WTC11 (cell line): ENCODE results near the gene COPZ1. TPM values are rescaled to one million over a fixed set of nuclear protein-coding genes. Genes with fewer than 3 reads are reported as not detected.
A peak's percentile ranks its signal among the peaks of the same experiment; 100 is the strongest.

ENCODE experiments used
- ATAC-seq: fragments of 200-7000 bp; cut with Tn5 transposase; 2 replicates; pipeline ENCODE4 v1.10.0; 2021; ENCODE audit warnings: mild to moderate bottlenecking, moderate library complexity
- CTCF ChIA-PET: fragments of 300-600 bp; sonication (Branson Sonifier 250); formaldehyde crosslinking; loops from one replicate; lab custom pipeline; 2021; ENCODE audit warnings: antibody characterized with exemption; lab: Charles Lee
- POLR2A ChIA-PET: fragments of 350-600 bp; sonication (Branson Sonifier 250); formaldehyde crosslinking; loops from one replicate; lab custom pipeline; 2021; ENCODE audit warnings: antibody characterized with exemption; lab: Charles Lee
- DNase-seq: peaks from one replicate; pipeline ENCODE4 v3.0.0; 2021; ENCODE audit warnings: low spot score
- H3K27ac Mint-ChIP-seq: 2 replicates; pipeline ENCODE4 v1.8.0; 2021; ENCODE audit warnings: mixed read lengths
- H3K27me3 Mint-ChIP-seq: 2 replicates; pipeline ENCODE4 v1.8.0; 2021; ENCODE audit warnings: low read depth, mild to moderate bottlenecking, moderate library complexity, mixed read lengths
- H3K36me3 Mint-ChIP-seq: 2 replicates; pipeline ENCODE4 v1.8.0; 2021; ENCODE audit warnings: mixed read lengths
- H3K4me1 Mint-ChIP-seq: 2 replicates; pipeline ENCODE4 v1.8.0; 2022; ENCODE audit warnings: mixed read lengths
- H3K4me3 Mint-ChIP-seq: 2 replicates; pipeline ENCODE4 v1.8.0; 2021; ENCODE audit warnings: mild to moderate bottlenecking, moderate library complexity, mixed read lengths
- H3K9me3 Mint-ChIP-seq: 2 replicates; pipeline ENCODE4 v1.8.0; 2021; ENCODE audit warnings: mixed read lengths
- CREB1 ChIP-seq: sonication (generic); formaldehyde crosslinking; IDR thresholded peaks from 2 replicates; pipeline ENCODE4 v1.8.0; 2023; ENCODE audit warnings: mild to moderate bottlenecking, missing genetic modification reagents
- CREM ChIP-seq: sonication (generic); formaldehyde crosslinking; IDR thresholded peaks from 2 replicates; pipeline ENCODE4 v1.8.1; 2022; ENCODE audit warnings: mild to moderate bottlenecking, missing genetic modification reagents, moderate library complexity
- FOXP1 ChIP-seq: sonication (generic); formaldehyde crosslinking; IDR thresholded peaks from 2 replicates; pipeline ENCODE4 v1.8.0; 2022; ENCODE audit warnings: missing genetic modification reagents, mild to moderate bottlenecking, moderate library complexity, borderline replicate concordance
- GABPB1 ChIP-seq: sonication (generic); formaldehyde crosslinking; IDR thresholded peaks from 2 replicates; pipeline ENCODE4 v1.8.1; 2023; ENCODE audit warnings: mild to moderate bottlenecking, missing genetic modification reagents
- NFE2L1 ChIP-seq: sonication (generic); formaldehyde crosslinking; IDR thresholded peaks from 2 replicates; pipeline ENCODE4 v1.8.1; 2023; ENCODE audit warnings: missing genetic modification reagents
- NR2C2 ChIP-seq: sonication (generic); formaldehyde crosslinking; IDR thresholded peaks from 2 replicates; pipeline ENCODE4 v1.8.0; 2022; ENCODE audit warnings: mild to moderate bottlenecking, missing genetic modification reagents
- RORB ChIP-seq: fragments of 250-450 bp; sonication (Bioruptor Pico); IDR thresholded peaks from 2 replicates; pipeline ENCODE4 v1.9.0; 2021; ENCODE audit warnings: mild to moderate bottlenecking
- ZBTB21 ChIP-seq: sonication (generic); formaldehyde crosslinking; IDR thresholded peaks from 2 replicates; pipeline ENCODE4 v1.8.1; 2023; ENCODE audit warnings: mild to moderate bottlenecking, missing genetic modification reagents, borderline replicate concordance
- ZNF219 ChIP-seq: sonication (generic); formaldehyde crosslinking; IDR thresholded peaks from 2 replicates; pipeline ENCODE4 v1.8.0; 2023; ENCODE audit warnings: missing genetic modification reagents, mild to moderate bottlenecking, borderline replicate concordance
- ZNF416 ChIP-seq: fragments of 250-450 bp; sonication (Bioruptor Pico); IDR thresholded peaks from 2 replicates; pipeline ENCODE4 v1.9.0; 2021; ENCODE audit warnings: mild to moderate bottlenecking, inconsistent platforms
- ZNF671 ChIP-seq: fragments of 250-450 bp; sonication (Bioruptor Pico); IDR thresholded peaks from 2 replicates; pipeline ENCODE4 v1.8.0; 2021; ENCODE audit warnings: mild to moderate bottlenecking
- total RNA-seq: library from RNA; stranded (reverse); gene quantifications from 3 replicates; pipeline ENCODE4 v1.2.3, GENCODE V29; 2021
- TF ChIP-seq, protein P1 (sequence below): sonication (generic); formaldehyde crosslinking; IDR thresholded peaks from 2 replicates; pipeline ENCODE4 v1.8.0; 2022; ENCODE audit warnings: missing genetic modification reagents
- TF ChIP-seq, protein P2 (sequence below): fragments of 250-450 bp; sonication (Bioruptor Pico); IDR thresholded peaks from 2 replicates; pipeline ENCODE4 v1.9.0; 2021; ENCODE audit warnings: moderate library complexity, mild to moderate bottlenecking, inconsistent platforms, borderline replicate concordance
- TF ChIP-seq, protein P3 (sequence below): sonication (generic); formaldehyde crosslinking; IDR thresholded peaks from 2 replicates; pipeline ENCODE4 v1.8.0; 2022; ENCODE audit warnings: mild to moderate bottlenecking, missing genetic modification reagents
- TF ChIP-seq, protein P4 (sequence below): sonication (generic); formaldehyde crosslinking; IDR thresholded peaks from 2 replicates; pipeline ENCODE4 v1.8.1; 2022; ENCODE audit warnings: mild to moderate bottlenecking, moderate library complexity, missing genetic modification reagents
- TF ChIP-seq, protein P5 (sequence below): sonication (generic); formaldehyde crosslinking; IDR thresholded peaks from 2 replicates; pipeline ENCODE4 v1.8.1; 2023; ENCODE audit warnings: mild to moderate bottlenecking, missing genetic modification reagents

COPZ1 gene
- total RNA-seq, 1 experiment from 2014 or later, result 98.2 TPM

DNA sequence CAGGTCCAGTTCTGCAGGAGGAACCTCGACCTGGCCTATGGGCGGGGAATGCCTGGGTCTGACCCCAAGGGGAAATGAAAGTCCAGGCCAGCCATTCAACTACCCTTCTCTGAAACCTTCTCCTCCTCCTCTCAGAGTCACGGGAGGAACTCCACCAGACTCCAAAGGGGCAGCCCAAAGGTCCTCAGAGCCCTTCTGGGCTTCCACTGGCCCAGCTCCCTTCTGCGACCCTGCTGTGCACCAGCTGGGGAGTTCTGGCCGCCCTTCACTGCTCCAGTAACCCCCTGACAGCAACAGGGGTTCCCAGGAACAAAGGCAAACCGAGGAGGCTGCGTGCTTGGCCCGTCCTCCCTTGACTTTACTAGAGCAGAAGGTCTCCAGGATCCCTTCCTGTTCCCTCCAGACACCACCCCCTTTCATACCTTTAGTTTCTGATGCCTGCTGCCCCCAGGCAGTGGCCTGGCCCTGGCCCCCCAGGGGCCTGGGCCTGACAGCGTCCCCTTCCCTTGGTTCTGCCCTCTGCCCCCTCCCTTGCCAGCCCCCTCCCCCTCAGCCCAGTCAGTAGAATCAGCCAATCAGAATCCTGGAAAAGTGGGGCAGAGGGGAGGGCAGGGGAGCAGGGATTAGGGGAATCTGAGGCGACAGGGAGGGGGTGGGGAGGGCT, 60.5 kb downstream of the COPZ1 start (continued):
- TF ChIP-seq, protein P1, sequence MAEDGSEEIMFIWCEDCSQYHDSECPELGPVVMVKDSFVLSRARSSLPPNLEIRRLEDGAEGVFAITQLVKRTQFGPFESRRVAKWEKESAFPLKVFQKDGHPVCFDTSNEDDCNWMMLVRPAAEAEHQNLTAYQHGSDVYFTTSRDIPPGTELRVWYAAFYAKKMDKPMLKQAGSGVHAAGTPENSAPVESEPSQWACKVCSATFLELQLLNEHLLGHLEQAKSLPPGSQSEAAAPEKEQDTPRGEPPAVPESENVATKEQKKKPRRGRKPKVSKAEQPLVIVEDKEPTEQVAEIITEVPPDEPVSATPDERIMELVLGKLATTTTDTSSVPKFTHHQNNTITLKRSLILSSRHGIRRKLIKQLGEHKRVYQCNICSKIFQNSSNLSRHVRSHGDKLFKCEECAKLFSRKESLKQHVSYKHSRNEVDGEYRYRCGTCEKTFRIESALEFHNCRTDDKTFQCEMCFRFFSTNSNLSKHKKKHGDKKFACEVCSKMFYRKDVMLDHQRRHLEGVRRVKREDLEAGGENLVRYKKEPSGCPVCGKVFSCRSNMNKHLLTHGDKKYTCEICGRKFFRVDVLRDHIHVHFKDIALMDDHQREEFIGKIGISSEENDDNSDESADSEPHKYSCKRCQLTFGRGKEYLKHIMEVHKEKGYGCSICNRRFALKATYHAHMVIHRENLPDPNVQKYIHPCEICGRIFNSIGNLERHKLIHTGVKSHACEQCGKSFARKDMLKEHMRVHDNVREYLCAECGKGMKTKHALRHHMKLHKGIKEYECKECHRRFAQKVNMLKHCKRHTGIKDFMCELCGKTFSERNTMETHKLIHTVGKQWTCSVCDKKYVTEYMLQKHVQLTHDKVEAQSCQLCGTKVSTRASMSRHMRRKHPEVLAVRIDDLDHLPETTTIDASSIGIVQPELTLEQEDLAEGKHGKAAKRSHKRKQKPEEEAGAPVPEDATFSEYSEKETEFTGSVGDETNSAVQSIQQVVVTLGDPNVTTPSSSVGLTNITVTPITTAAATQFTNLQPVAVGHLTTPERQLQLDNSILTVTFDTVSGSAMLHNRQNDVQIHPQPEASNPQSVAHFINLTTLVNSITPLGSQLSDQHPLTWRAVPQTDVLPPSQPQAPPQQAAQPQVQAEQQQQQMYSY (CRISPR knock-in tag), result no peak
- TF ChIP-seq, protein P2, sequence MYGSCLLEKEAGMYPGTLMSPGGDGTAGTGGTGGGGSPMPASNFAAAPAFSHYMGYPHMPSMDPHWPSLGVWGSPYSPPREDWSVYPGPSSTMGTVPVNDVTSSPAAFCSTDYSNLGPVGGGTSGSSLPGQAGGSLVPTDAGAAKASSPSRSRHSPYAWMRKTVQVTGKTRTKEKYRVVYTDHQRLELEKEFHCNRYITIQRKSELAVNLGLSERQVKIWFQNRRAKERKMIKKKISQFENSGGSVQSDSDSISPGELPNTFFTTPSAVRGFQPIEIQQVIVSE (CRISPR knock-in tag), result no peak
- TF ChIP-seq RORB (CRISPR knock-in tag) (no peak), NFE2L1 (no peak)

DNA sequence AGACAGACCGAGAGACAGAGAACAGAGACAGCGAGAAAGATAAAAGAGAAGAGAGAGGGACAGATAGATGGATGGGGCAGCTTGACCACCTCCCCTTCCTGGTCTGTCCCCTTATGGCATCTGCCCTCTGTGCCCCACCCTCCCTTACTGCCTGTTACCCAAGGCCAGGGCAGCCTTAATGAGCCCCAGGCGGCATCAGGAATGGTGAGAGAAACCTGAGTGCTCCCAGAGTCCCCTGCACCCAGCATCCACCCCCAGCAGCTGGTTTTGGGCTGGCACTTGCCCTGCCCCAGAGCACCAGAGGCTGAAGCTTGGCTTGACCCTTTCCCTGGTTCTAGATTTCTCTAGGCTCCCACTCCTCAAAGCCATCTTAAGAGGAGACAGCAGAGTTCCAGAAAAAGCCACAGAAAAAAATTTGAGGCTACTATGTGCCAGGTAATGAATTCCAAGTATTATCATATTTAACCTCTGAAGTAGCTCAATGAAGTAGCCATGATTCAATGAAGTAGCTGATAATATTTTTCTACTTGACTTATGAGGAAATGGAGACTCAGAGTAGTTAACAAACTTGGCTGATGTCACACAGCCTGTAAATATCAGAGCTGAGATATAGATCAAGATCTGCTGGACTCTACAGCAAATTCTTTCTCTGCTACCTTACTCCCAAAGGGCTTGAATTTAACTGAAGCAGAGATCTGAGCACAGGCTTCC, 61.6 kb downstream of the COPZ1 start:
- ATAC-seq, result no peak
- POLR2A ChIA-PET, result no interaction called here
- Mint-ChIP-seq H3K4me1 (peaks cover 65% of the 10 kb centered on the region), H3K27ac (peak overlapping the region; percentile 65; the same call in 1 of the 2 replicates), H3K27me3 (peaks cover under 1% of the 10 kb centered on the region; the same call in 1 of the 2 replicates), H3K4me3 (peak overlapping the region; percentile 27), H3K9me3 (no peaks in the 10 kb centered on the region), H3K36me3 (peaks cover 9% of the 10 kb centered on the region)
- DNase-seq, result no peak
- CTCF ChIA-PET, result interaction anchor here (0.6 to 4.3 kb wide), 8 partner anchors 8 to 135 kb away, joined by 3 to 67 read pairs (median 5); partner anchors contain the start of gene COPZ1
- TF ChIP-seq ZNF671 (no peak), CREB1 (CRISPR knock-in tag) (no peak), ZNF219 (CRISPR knock-in tag) (no peak)

DNA sequence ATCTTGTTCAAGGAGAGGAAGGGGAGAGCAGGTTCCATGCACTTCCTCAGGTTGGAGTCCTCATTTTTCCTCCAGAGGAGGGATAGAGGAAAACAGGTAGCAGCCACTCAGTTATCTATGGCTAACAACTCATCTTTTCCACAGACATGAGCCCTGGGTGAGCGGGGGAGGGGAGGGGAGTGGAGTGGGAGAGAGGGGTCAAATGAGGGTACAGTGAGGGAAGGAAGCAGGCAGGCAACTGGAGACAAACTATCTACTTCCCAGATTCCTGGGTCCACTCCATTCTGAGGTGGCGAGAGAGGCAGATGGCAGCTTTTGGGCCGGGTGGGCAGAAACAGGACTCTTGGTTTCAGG, 62.2 kb downstream of the COPZ1 start:
- H3K4me1 Mint-ChIP-seq, result peaks cover 70% of the 10 kb centered on the region
- no peak for DNase-seq
- H3K36me3 Mint-ChIP-seq, result peaks cover 9% of the 10 kb centered on the region
- peak overlapping the region; percentile 27 for H3K4me3 Mint-ChIP-seq
- CTCF ChIA-PET, result interaction anchor here (0.6 to 4.3 kb wide), 7 partner anchors 8 to 135 kb away, joined by 3 to 67 read pairs (median 7); no protein-coding TSS in a partner anchor
- no peak for TF ChIP-seq ZNF416
- TF ChIP-seq, protein P3, sequence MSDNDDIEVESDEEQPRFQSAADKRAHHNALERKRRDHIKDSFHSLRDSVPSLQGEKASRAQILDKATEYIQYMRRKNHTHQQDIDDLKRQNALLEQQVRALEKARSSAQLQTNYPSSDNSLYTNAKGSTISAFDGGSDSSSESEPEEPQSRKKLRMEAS (CRISPR knock-in tag), result no peak
- no peak for TF ChIP-seq GABPB1 (CRISPR knock-in tag)
- TF ChIP-seq, protein P4, sequence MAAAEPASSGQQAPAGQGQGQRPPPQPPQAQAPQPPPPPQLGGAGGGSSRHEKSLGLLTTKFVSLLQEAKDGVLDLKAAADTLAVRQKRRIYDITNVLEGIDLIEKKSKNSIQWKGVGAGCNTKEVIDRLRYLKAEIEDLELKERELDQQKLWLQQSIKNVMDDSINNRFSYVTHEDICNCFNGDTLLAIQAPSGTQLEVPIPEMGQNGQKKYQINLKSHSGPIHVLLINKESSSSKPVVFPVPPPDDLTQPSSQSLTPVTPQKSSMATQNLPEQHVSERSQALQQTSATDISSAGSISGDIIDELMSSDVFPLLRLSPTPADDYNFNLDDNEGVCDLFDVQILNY (CRISPR knock-in tag), result no peak
- no peak for TF ChIP-seq ZBTB21
- no peak for TF ChIP-seq CREM (CRISPR knock-in tag)
- no peak for TF ChIP-seq NR2C2
- TF ChIP-seq, protein P5, sequence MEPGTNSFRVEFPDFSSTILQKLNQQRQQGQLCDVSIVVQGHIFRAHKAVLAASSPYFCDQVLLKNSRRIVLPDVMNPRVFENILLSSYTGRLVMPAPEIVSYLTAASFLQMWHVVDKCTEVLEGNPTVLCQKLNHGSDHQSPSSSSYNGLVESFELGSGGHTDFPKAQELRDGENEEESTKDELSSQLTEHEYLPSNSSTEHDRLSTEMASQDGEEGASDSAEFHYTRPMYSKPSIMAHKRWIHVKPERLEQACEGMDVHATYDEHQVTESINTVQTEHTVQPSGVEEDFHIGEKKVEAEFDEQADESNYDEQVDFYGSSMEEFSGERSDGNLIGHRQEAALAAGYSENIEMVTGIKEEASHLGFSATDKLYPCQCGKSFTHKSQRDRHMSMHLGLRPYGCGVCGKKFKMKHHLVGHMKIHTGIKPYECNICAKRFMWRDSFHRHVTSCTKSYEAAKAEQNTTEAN (CRISPR knock-in tag), result no peak
- TF ChIP-seq ZNF671, result no peak
- TF ChIP-seq FOXP1, result no peak
- TF ChIP-seq, all 79 proteins: peak for 0
- peaks cover 4% of the 10 kb centered on the region for H3K27me3 Mint-ChIP-seq
- H3K9me3 Mint-ChIP-seq, result no peaks in the 10 kb centered on the region
- POLR2A ChIA-PET, result no interaction called here
- peak overlapping the region; percentile 30 for H3K27ac Mint-ChIP-seq
- ATAC-seq, result no peak
